ENCODE measurements around the gene RIPPLY2. TPM values are rescaled to one million over a fixed set of nuclear protein-coding genes. Genes with fewer than 3 reads are reported as not detected.

RIPPLY2 gene
- total and polyA plus RNA-seq, 9 of the 15 experiments (the other 6 are each of a cell fraction or from before 2014, with no cell fraction given), result not detected

GRCh38 chr6:83838727-83839126, 14.4 kb upstream of the RIPPLY2 start (continued):
- TF ChIP-seq KDM2B (CRISPR knock-in tag; IDR thresholded peaks at IDR 0.05), result no peak
- no peak for TF ChIP-seq ZNF408 (CRISPR knock-in tag; IDR thresholded peaks at IDR 0.05; ENCODE audit: low read depth)
- no peak for TF ChIP-seq HNRNPUL1 (IDR thresholded peaks at IDR 0.05; ENCODE audit: low read length)
- peak; percentile 18; the same call in 1 of the 2 replicates for TF ChIP-seq C11orf30 (IDR thresholded peaks at IDR 0.05; ENCODE audit: low read depth)
- TF ChIP-seq STAG1 (CRISPR knock-in tag; IDR thresholded peaks at IDR 0.05; ENCODE audit: borderline replicate concordance), result no peak
- peak; percentile 27; the same call in 1 of the 2 replicates for TF ChIP-seq NFE2 (IDR thresholded peaks at IDR 0.05; ENCODE audit: low read depth)

DNA sequence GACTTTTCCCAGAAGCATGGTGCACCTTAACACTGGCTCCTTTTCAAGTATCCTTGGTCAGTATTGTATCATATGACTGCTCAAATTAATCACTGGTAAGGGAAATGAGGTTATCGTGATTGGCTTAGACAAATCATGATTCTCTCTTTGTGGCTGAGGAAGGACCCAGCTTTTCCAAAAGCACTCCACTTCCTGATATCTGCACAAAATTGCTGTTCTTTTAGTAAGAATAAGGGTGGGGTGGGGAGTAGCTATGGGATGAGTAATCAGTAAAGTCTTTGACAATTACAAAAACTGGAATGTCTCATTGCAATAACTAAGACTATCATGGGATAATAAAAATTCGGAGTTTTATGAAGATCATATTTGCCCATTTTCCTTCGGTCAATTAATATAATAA, 9.0 kb upstream of the RIPPLY2 start:
- Histone ChIP-seq H3K9ac (ENCODE audit: insufficient read depth in 1 of 2, low read depth in 2 of 2, low read length in 2 of 2) (no peak overlapping the region), H2AFZ (ENCODE audit: low read depth, low read length) (no peak overlapping the region), H3K9me1 (ENCODE audit: control insufficient read depth, insufficient read depth, low read length) (no peaks in the 10 kb centered on the region), H4K20me1 (replicated peaks; ENCODE audit: control insufficient read depth, insufficient read depth, low read length) (no peaks in the 10 kb centered on the region), H3K4me3 (no peak overlapping the region), H3K4me1 (replicated peaks in 1 of 2; ENCODE audit: control insufficient read depth in 2 of 2, insufficient read depth in 2 of 2, low read length in 2 of 2) (no peaks in the 10 kb centered on the region), H3K4me2 (ENCODE audit: insufficient read depth, low read length) (no peak overlapping the region), H3K36me3 (ENCODE audit: control insufficient read depth, insufficient read depth, low read length) (no peaks in the 10 kb centered on the region), H3K27ac (ENCODE audit: extremely low read depth, low read depth, low read length) (no peak overlapping the region), H3K27me3 (ENCODE audit: control insufficient read depth in 2 of 2, insufficient read depth in 2 of 2, low read length in 2 of 2) (no peaks in the 10 kb centered on the region), H3K9me3 (replicated peaks; ENCODE audit: control insufficient read depth, insufficient read depth, low read depth, low read length) (no peaks in the 10 kb centered on the region; the same call in 1 of the 2 replicates), H3K79me2 (ENCODE audit: control insufficient read depth, insufficient read depth, low read length) (no peaks in the 10 kb centered on the region)
- ChIA-PET CTCF (ENCODE audit: low intra/inter-chr PET ratio) (no interaction called here), POLR2A (interaction anchor here (1.2 kb wide), 1 partner anchor 9 kb away, joined by 4 read pairs; the partner anchor contains the start of gene RIPPLY2)
- no peak for DNase-seq (ENCODE audit: extremely low read depth in 1 of 4, low spot score in 3 of 4)
- intact Hi-C loops (cut with micrococcal nuclease), result no loop called here
- WGBS (ENCODE audit: insufficient coverage, low coverage, missing lambda C conversion rate), result 0% methylated on average over 3 of the region's 3 CpGs
- in situ Hi-C loops (cut with MboI), result no loop called here
- no peak for ATAC-seq
- FAIRE-seq, result no peak
- BruUV-seq (replicated peaks), result no TSS peak
- no peak for TF ChIP-seq SPI1 (IDR thresholded peaks at IDR 0.05; ENCODE audit: borderline replicate concordance, low read depth, low read length)
- no peak for TF ChIP-seq ZNF436 (CRISPR knock-in tag; IDR thresholded peaks at IDR 0.05)
- TF ChIP-seq ZKSCAN1 (IDR thresholded peaks at IDR 0.05; ENCODE audit: low read depth, low read length), result no peak
- no peak for TF ChIP-seq MCM2 (IDR thresholded peaks at IDR 0.05; ENCODE audit: low read depth)
- TF ChIP-seq ZNF197 (CRISPR knock-in tag; IDR thresholded peaks at IDR 0.05; ENCODE audit: low read depth), result no peak
- no peak for TF ChIP-seq TFE3 (CRISPR knock-in tag; IDR thresholded peaks at IDR 0.05)
